Prostate gland (tissue), 2 donors: ENCODE results near the gene NAPEPLD. TPM values are rescaled to one million over a fixed set of nuclear protein-coding genes. Genes with fewer than 3 reads are reported as not detected.
"Not testable (repeated sequence)": the region's sequence is repeated elsewhere in the genome, so short reads cannot be mapped to it uniquely, and the experiment has no call there.

ENCODE experiments used
- DNase-seq: peaks from one replicate; pipeline ENCODE4 v3.0.0-alpha.2; 2019; ENCODE audit warnings: low spot score
- H3K27ac ChIP-seq, 2 donors: fragments of 200-600 bp; sonication (generic); 2 replicates each; pipeline ENCODE4 v1.5.1; 2017 to 2019
- H3K27me3 ChIP-seq: fragments of 200-600 bp; sonication (generic); replicated peaks from 2 replicates; pipeline ENCODE4 v1.5.1; 2019; ENCODE audit not compliant: insufficient read depth
- H3K36me3 ChIP-seq, 2 donors: fragments of 200-600 bp; sonication (generic); 1 replicate in 1 of 2; 2 replicates in 1 of 2; pipeline versions ENCODE4 v1.5.1 to v1.8.1; 2017 to 2019
- H3K4me1 ChIP-seq: fragments of 200-600 bp; sonication (generic); replicated peaks from 2 replicates; pipeline ENCODE4 v1.5.1; 2019
- H3K4me3 ChIP-seq, 2 donors: fragments of 200-600 bp; sonication (generic); 2 replicates each; pipeline ENCODE4 v1.5.1; 2017 to 2019
- H3K9me3 ChIP-seq: fragments of 200-600 bp; sonication (generic); 2 replicates; pipeline ENCODE4 v1.5.1; 2017
- POLR2A ChIP-seq: fragments of 450-650 bp; IDR thresholded peaks from one replicate; pipeline ENCODE4 v1.6.1; 2016; ENCODE audit warnings: antibody characterized with exemption, mild to moderate bottlenecking
- POLR2AphosphoS5 ChIP-seq: sonication (generic); formaldehyde crosslinking; IDR thresholded peaks from one replicate; pipeline ENCODE4 v1.6.1; 2017; ENCODE audit warnings: antibody characterized with exemption
- WGBS: methylation state at CpG from one replicate; pipeline ENCODE4 v1.1.5; 2018; 5-methylcytosine and 5-hydroxymethylcytosine counted together
- intact Hi-C: fragments of 100-400 bp; cut with DNase I; formaldehyde crosslinking; loops from one replicate; pipeline ENCODE4 v1.14.2; 2022
- total RNA-seq, 2 donors: library from RNA; depleted of rRNA; stranded (reverse); fragments of >200 nt; gene quantifications; one replicate each; pipeline ENCODE4 v1.1.0, GENCODE V29; 2016
- TF ChIP-seq, protein P1 (sequence below), 4 experiments: fragments of 200-600 bp in 2 of 4; fragments of 450-650 bp in 2 of 4; sonication (generic) in 2 of 4; IDR thresholded peaks; 1 replicate in 3 of 4; 2 replicates in 1 of 4; pipeline ENCODE4 v1.5.1; 2016 to 2019; ENCODE audit warnings: antibody characterized with exemption in 4 of 4, mild to moderate bottlenecking in 2 of 4, moderate library complexity in 2 of 4

The NAPEPLD gene
- total RNA-seq, 2 donors from 2014 or later = 18.1 to 24.4 TPM

DNA sequence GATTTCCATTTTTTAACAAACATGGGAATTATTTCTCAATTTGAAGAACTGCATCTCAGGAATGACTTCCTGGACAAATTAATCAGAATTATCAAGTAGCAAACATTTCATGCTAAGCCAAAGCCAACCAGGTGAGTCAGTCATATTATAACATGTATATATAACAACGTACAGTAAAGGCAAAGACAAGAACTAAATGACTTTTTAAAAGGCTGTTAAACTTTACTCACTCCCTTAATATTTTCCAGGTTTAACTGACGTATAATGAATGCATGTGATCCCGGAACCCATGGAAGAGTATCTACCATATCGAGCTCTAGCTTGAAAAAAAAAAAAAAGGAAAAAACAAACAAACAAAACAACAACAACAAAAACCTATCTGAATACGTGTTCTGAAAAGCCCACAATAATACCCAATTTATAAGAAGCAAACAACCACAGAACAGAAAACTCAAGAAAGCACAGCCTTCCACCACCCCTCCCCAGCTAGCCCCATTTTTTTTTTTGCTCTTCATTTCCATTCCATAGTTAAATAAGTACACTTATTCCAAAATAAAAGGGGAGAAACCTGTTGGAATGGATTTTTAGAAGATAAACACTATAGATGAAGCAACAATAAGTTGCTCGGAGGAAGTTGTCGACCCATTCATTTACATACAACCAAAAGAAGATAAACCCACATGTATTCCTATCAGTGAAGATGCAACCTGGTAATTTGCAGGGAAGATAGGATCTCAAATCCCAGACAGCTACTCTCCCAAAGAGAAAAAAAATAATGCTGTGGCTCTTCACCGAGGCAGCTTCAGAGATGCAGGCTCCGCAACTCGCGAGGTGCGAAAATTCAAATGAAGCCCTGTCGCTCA is 537 bp downstream of the NAPEPLD start:
- no peaks in the 10 kb centered on the region for H3K4me1 ChIP-seq
- WGBS = 2% methylated on average over 13 of the region's 13 CpGs
- H3K4me3 ChIP-seq = peak overlapping the region; percentile 46 to 71
- H3K36me3 ChIP-seq = no peaks in the 10 kb centered on the region
- no peaks in the 10 kb centered on the region for H3K9me3 ChIP-seq
- DNase-seq = no peak
- no peaks in the 10 kb centered on the region for H3K27me3 ChIP-seq
- TF ChIP-seq POLR2AphosphoS5 (no peak), POLR2A (no peak)
- TF ChIP-seq, protein P1, sequence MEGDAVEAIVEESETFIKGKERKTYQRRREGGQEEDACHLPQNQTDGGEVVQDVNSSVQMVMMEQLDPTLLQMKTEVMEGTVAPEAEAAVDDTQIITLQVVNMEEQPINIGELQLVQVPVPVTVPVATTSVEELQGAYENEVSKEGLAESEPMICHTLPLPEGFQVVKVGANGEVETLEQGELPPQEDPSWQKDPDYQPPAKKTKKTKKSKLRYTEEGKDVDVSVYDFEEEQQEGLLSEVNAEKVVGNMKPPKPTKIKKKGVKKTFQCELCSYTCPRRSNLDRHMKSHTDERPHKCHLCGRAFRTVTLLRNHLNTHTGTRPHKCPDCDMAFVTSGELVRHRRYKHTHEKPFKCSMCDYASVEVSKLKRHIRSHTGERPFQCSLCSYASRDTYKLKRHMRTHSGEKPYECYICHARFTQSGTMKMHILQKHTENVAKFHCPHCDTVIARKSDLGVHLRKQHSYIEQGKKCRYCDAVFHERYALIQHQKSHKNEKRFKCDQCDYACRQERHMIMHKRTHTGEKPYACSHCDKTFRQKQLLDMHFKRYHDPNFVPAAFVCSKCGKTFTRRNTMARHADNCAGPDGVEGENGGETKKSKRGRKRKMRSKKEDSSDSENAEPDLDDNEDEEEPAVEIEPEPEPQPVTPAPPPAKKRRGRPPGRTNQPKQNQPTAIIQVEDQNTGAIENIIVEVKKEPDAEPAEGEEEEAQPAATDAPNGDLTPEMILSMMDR (IDR thresholded peaks at IDR 0.05) = no peak
- peak overlapping the region; percentile 85 to 95 for H3K27ac ChIP-seq
- intact Hi-C loops = no loop called here

DNA sequence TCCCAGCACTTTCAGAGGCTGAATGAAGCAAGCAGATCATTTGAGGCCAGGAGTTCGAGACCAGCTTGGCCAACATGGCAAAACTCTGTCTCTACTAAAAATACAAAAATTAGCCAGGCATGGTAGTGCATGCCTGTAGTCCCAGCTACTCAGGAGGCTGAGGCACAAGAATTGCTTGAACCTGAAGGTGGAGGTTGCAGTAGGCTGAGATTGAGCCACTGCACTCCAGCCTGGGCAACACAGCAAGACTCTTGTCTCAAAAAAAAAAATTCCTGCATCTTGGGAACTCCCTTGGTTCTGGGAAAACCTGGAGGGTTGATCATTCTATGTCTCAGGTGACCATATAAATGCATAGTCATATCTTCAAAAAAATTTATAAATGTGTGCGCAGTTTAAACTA is 4.1 kb downstream of the NAPEPLD start:
- H3K4me1 ChIP-seq, H3K36me3 ChIP-seq, H3K27me3 ChIP-seq, H3K27ac ChIP-seq, DNase-seq, H3K9me3 ChIP-seq, H3K4me3 ChIP-seq, intact Hi-C loops: not testable (repeated sequence)
- over 99% methylated on average over 2 of the region's 2 CpGs for WGBS

DNA sequence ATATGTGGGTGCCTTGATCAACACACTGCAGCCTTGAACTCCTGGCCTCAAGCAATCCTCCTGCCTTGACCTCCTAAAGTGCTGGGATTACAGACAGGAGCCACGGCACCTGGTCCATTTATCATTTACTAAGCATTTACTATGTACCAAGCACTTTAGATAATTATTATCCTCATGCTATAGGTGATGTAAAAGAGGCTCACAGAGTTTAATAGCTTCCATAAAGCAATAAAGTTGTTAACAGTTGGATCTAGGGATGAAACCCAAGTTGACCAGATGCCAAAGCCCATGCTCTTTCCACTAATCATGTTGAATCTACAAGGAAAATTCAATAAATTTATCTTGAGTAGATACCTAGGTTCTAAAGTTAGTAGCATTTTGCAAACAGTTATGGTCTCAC is 5.0 kb downstream of the NAPEPLD start:
- Histone ChIP-seq H3K27ac (no peak overlapping the region), H3K27me3 (no peaks in the 10 kb centered on the region), H3K4me3 (no peak overlapping the region), H3K36me3 (no peaks in the 10 kb centered on the region), H3K9me3 (no peaks in the 10 kb centered on the region), H3K4me1 (no peaks in the 10 kb centered on the region)
- intact Hi-C loops = no loop called here
- TF ChIP-seq POLR2AphosphoS5 (no peak), POLR2A (no peak)
- TF ChIP-seq, protein P1 (IDR thresholded peaks at IDR 0.05) = no peak
- 31% methylated on average over 1 of the region's 1 CpG for WGBS
- DNase-seq = no peak

DNA sequence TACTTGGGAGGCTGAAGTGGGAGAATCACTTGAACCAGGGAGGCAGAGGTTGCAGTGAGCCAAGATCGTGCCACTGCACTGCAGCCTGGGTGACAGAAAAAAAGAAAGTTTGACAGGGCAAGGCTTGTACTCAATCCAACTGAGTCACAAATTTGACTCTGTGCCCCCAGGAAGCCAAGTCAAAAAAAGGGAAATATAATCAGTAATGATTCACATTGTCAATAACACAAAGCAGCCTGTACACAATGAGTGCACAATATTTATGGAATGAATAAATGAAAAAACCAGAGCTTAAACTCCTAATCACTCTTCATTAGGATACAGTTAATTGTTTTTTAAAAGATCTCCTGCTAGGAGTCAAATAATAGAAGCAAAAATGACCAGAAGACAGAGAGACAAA is 6.4 kb downstream of the NAPEPLD start:
- TF ChIP-seq POLR2AphosphoS5 = no peak
- TF ChIP-seq, protein P1 (IDR thresholded peaks at IDR 0.05) = no peak
- TF ChIP-seq POLR2A = no peak
- Histone ChIP-seq H3K4me1 (no peaks in the 10 kb centered on the region), H3K36me3 (no peaks in the 10 kb centered on the region), H3K27ac (no peak overlapping the region), H3K4me3 (no peak overlapping the region), H3K9me3 (no peaks in the 10 kb centered on the region), H3K27me3 (no peaks in the 10 kb centered on the region)
- DNase-seq = no peak
- intact Hi-C loops = no loop called here
- WGBS = 97% methylated on average over 1 of the region's 1 CpG

DNA sequence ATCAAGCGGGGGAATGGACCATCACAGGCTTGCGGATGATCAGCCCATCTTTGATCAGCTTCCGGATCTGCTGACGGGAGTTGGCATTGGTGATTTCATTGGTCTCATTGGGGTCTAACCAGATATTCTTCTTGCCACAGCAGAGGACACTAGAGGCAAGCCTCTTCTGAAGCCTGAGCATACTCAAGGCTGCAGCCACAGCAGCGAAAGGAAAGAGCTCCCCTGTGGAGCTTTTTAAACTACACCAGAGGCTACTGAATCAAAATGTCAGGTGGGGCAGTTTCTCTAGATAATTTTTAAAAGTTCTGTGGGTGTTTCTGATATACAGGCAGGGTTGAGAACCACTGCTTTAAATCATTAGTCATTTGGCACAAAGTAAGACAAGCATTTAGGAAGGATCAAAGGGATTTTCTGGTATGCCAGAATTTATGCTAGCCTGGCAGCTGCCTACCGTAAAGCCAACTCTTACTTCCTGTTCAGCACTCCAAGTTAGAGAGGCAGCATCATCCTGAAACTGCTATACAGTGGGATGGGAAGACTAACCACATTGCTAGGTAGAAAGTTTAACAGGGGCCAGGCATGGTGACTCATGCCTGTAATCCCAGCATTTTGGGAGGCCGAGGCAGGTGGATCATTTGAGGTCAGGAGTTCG is 7.0 kb downstream of the NAPEPLD start:
- Histone ChIP-seq H3K4me1 (no peaks in the 10 kb centered on the region), H3K4me3 (no peak overlapping the region), H3K27me3 (no peaks in the 10 kb centered on the region), H3K9me3 (no peaks in the 10 kb centered on the region), H3K36me3 (no peaks in the 10 kb centered on the region), H3K27ac (no peak overlapping the region)
- TF ChIP-seq POLR2AphosphoS5 (no peak), POLR2A (no peak)
- TF ChIP-seq, protein P1 (IDR thresholded peaks at IDR 0.05) = no peak
- intact Hi-C loops = no loop called here
- WGBS = 84% methylated on average over 8 of the region's 8 CpGs
- no peak for DNase-seq
